Activated T-helper 1 cell treated with anti-CD3 and anti-CD28 coated beads, Interleukin-12 subunit alpha, Interleukin-12 subunit beta, Interleukin-2, Interleukin-4 antibody, amounts not matched to agents 30 ng/mL and 10 ng/mL and 1 ng/mL, durations not matched to agents 14 hours and 24 hours and 36 hours (primary cell): ENCODE measurements around the gene LRBA. TPM values are rescaled to one million over a fixed set of nuclear protein-coding genes. Genes with fewer than 3 reads are reported as not detected.

ENCODE experiments used
- DNase-seq: peaks from one replicate; pipeline ENCODE4 v3.0.0; 2021; ENCODE audit warnings: low spot score
- H3K27ac Mint-ChIP-seq: one replicate; pipeline ENCODE4 v1.8.0; 2021; ENCODE audit warnings: mild to moderate bottlenecking, mixed read lengths
- H3K27me3 Mint-ChIP-seq: one replicate; pipeline ENCODE4 v1.8.0; 2022; ENCODE audit warnings: mild to moderate bottlenecking, moderate library complexity, mixed read lengths; ENCODE audit not compliant: insufficient read depth
- H3K36me3 Mint-ChIP-seq: one replicate; pipeline ENCODE4 v1.8.0; 2021; ENCODE audit warnings: low read depth, mixed read lengths
- H3K4me1 Mint-ChIP-seq: one replicate; pipeline ENCODE4 v1.8.0; 2021; ENCODE audit warnings: low read depth, mixed read lengths
- H3K4me3 Mint-ChIP-seq: one replicate; pipeline ENCODE4 v1.8.0; 2021; ENCODE audit warnings: mild to moderate bottlenecking, moderate library complexity, mixed read lengths
- H3K9me3 Mint-ChIP-seq: one replicate; pipeline ENCODE4 v1.8.0; 2021; ENCODE audit warnings: mixed read lengths
- intact Hi-C: fragments of 100-400 bp; cut with micrococcal nuclease; formaldehyde crosslinking; loops from one replicate; pipeline ENCODE4 v1.15.1; 2024
- total RNA-seq: library from RNA; stranded (reverse); gene quantifications from 2 replicates; pipeline ENCODE4 v1.2.3, GENCODE V29; 2022

The LRBA gene
- total RNA-seq, 1 donor from 2014 or later, result 54.2 TPM

- H3K36me3 Mint-ChIP-seq, result no peaks in the 10 kb centered on the region
- no peaks in the 10 kb centered on the region for H3K9me3 Mint-ChIP-seq
- DNase-seq, result no peak
- H3K4me3 Mint-ChIP-seq, result no peak overlapping the region
- no peak overlapping the region for H3K27ac Mint-ChIP-seq
- H3K4me1 Mint-ChIP-seq, result no peaks in the 10 kb centered on the region
- intact Hi-C loops, result no loop called here
- H3K27me3 Mint-ChIP-seq, result peaks cover 9% of the 10 kb centered on the region
These were observed 776.5 kb downstream of the LRBA start for GRCh38 chr4:150238591-150238990.

- H3K27ac Mint-ChIP-seq, result no peak overlapping the region
- H3K36me3 Mint-ChIP-seq, result no peaks in the 10 kb centered on the region
- intact Hi-C loops, result no loop called here
- no peaks in the 10 kb centered on the region for H3K4me1 Mint-ChIP-seq
- no peak overlapping the region for H3K4me3 Mint-ChIP-seq
- H3K27me3 Mint-ChIP-seq, result peaks cover 15% of the 10 kb centered on the region
- DNase-seq, result no peak
- H3K9me3 Mint-ChIP-seq, result no peaks in the 10 kb centered on the region
These were observed 777.8 kb downstream of the LRBA start for GRCh38 chr4:150237110-150237872.

GRCh38 chr4:150236626-150237025, 778.5 kb downstream of the LRBA start:
- DNase-seq, result no peak
- no peak overlapping the region for H3K4me3 Mint-ChIP-seq
- peaks cover 15% of the 10 kb centered on the region for H3K27me3 Mint-ChIP-seq
- no peaks in the 10 kb centered on the region for H3K9me3 Mint-ChIP-seq
- H3K36me3 Mint-ChIP-seq, result no peaks in the 10 kb centered on the region
- H3K4me1 Mint-ChIP-seq, result no peaks in the 10 kb centered on the region
- intact Hi-C loops, result no loop called here
- no peak overlapping the region for H3K27ac Mint-ChIP-seq

- Mint-ChIP-seq H3K27ac (no peak overlapping the region), H3K4me1 (no peaks in the 10 kb centered on the region), H3K9me3 (no peaks in the 10 kb centered on the region), H3K4me3 (no peak overlapping the region), H3K27me3 (peaks cover 16% of the 10 kb centered on the region), H3K36me3 (no peaks in the 10 kb centered on the region)
- DNase-seq, result no peak
- intact Hi-C loops, result no loop called here
These were observed 779.2 kb downstream of the LRBA start for GRCh38 chr4:150235808-150236271.

GRCh38 chr4:150235317-150235716, 779.8 kb downstream of the LRBA start:
- H3K27me3 Mint-ChIP-seq, result peaks cover 18% of the 10 kb centered on the region
- H3K27ac Mint-ChIP-seq, result no peak overlapping the region
- H3K9me3 Mint-ChIP-seq, result no peaks in the 10 kb centered on the region
- intact Hi-C loops, result no loop called here
- no peaks in the 10 kb centered on the region for H3K36me3 Mint-ChIP-seq
- no peak for DNase-seq
- no peaks in the 10 kb centered on the region for H3K4me1 Mint-ChIP-seq
- no peak overlapping the region for H3K4me3 Mint-ChIP-seq

- no peak overlapping the region for H3K27ac Mint-ChIP-seq
- H3K27me3 Mint-ChIP-seq, result peaks cover 20% of the 10 kb centered on the region
- H3K4me3 Mint-ChIP-seq, result no peak overlapping the region
- no peaks in the 10 kb centered on the region for H3K9me3 Mint-ChIP-seq
- intact Hi-C loops, result no loop called here
- H3K4me1 Mint-ChIP-seq, result no peaks in the 10 kb centered on the region
- no peaks in the 10 kb centered on the region for H3K36me3 Mint-ChIP-seq
- DNase-seq, result no peak
These were observed 780.8 kb downstream of the LRBA start for GRCh38 chr4:150234246-150234645.

GRCh38 chr4:150232029-150232428, 783.1 kb downstream of the LRBA start:
- no peaks in the 10 kb centered on the region for H3K4me1 Mint-ChIP-seq
- no peaks in the 10 kb centered on the region for H3K36me3 Mint-ChIP-seq
- no peaks in the 10 kb centered on the region for H3K9me3 Mint-ChIP-seq
- intact Hi-C loops, result no loop called here
- H3K27me3 Mint-ChIP-seq, result peaks cover 20% of the 10 kb centered on the region
- no peak overlapping the region for H3K4me3 Mint-ChIP-seq
- no peak for DNase-seq
- H3K27ac Mint-ChIP-seq, result no peak overlapping the region

GRCh38 chr4:150231107-150231770, 783.8 kb downstream of the LRBA start:
- H3K9me3 Mint-ChIP-seq, result no peaks in the 10 kb centered on the region
- H3K4me3 Mint-ChIP-seq, result no peak overlapping the region
- no peaks in the 10 kb centered on the region for H3K4me1 Mint-ChIP-seq
- intact Hi-C loops, result no loop called here
- DNase-seq, result no peak
- H3K36me3 Mint-ChIP-seq, result no peaks in the 10 kb centered on the region
- peaks cover 20% of the 10 kb centered on the region for H3K27me3 Mint-ChIP-seq
- no peak overlapping the region for H3K27ac Mint-ChIP-seq

- intact Hi-C loops, result no loop called here
- no peak overlapping the region for H3K4me3 Mint-ChIP-seq
- no peaks in the 10 kb centered on the region for H3K9me3 Mint-ChIP-seq
- peaks cover 18% of the 10 kb centered on the region for H3K27me3 Mint-ChIP-seq
- no peaks in the 10 kb centered on the region for H3K36me3 Mint-ChIP-seq
- no peaks in the 10 kb centered on the region for H3K4me1 Mint-ChIP-seq
- DNase-seq, result no peak
- no peak overlapping the region for H3K27ac Mint-ChIP-seq
These were observed 784.5 kb downstream of the LRBA start for GRCh38 chr4:150230561-150230960.

- no peak overlapping the region for H3K4me3 Mint-ChIP-seq
- no peaks in the 10 kb centered on the region for H3K4me1 Mint-ChIP-seq
- DNase-seq, result no peak
- H3K36me3 Mint-ChIP-seq, result no peaks in the 10 kb centered on the region
- no peak overlapping the region for H3K27ac Mint-ChIP-seq
- no peaks in the 10 kb centered on the region for H3K9me3 Mint-ChIP-seq
- intact Hi-C loops, result no loop called here
- peaks cover 18% of the 10 kb centered on the region for H3K27me3 Mint-ChIP-seq
These were observed 785.6 kb downstream of the LRBA start for GRCh38 chr4:150229520-150229919.

- no peak for DNase-seq
- intact Hi-C loops, result no loop called here
- H3K27me3 Mint-ChIP-seq, result no peaks in the 10 kb centered on the region
- H3K36me3 Mint-ChIP-seq, result no peaks in the 10 kb centered on the region
- H3K27ac Mint-ChIP-seq, result no peak overlapping the region
- H3K4me3 Mint-ChIP-seq, result no peak overlapping the region
- H3K9me3 Mint-ChIP-seq, result no peaks in the 10 kb centered on the region
- H3K4me1 Mint-ChIP-seq, result no peaks in the 10 kb centered on the region
These were observed 790.0 kb downstream of the LRBA start for GRCh38 chr4:150224896-150225591.

- Mint-ChIP-seq H3K4me3 (no peak overlapping the region), H3K27me3 (peaks cover 1% of the 10 kb centered on the region), H3K9me3 (no peaks in the 10 kb centered on the region), H3K27ac (no peak overlapping the region), H3K4me1 (no peaks in the 10 kb centered on the region), H3K36me3 (no peaks in the 10 kb centered on the region)
- intact Hi-C loops, result no loop called here
- no peak for DNase-seq
These were observed 795.2 kb downstream of the LRBA start for GRCh38 chr4:150219841-150220240.

- intact Hi-C loops, result no loop called here
- H3K4me3 Mint-ChIP-seq, result no peak overlapping the region
- peaks cover 1% of the 10 kb centered on the region for H3K27me3 Mint-ChIP-seq
- DNase-seq, result no peak
- no peaks in the 10 kb centered on the region for H3K36me3 Mint-ChIP-seq
- H3K4me1 Mint-ChIP-seq, result no peaks in the 10 kb centered on the region
- H3K9me3 Mint-ChIP-seq, result no peaks in the 10 kb centered on the region
- H3K27ac Mint-ChIP-seq, result no peak overlapping the region
These were observed 796.6 kb downstream of the LRBA start for GRCh38 chr4:150218447-150218846.
